HG03571 (cell line): ENCODE data around the gene RHBDF2.

Source experiments
- ATAC-seq: cut with Tn5 transposase; IDR thresholded peaks from one replicate; pipeline ENCODE4 v1.9.1; 2021; ENCODE audit not compliant: unreplicated experiment

RHBDF2 gene

DNA sequence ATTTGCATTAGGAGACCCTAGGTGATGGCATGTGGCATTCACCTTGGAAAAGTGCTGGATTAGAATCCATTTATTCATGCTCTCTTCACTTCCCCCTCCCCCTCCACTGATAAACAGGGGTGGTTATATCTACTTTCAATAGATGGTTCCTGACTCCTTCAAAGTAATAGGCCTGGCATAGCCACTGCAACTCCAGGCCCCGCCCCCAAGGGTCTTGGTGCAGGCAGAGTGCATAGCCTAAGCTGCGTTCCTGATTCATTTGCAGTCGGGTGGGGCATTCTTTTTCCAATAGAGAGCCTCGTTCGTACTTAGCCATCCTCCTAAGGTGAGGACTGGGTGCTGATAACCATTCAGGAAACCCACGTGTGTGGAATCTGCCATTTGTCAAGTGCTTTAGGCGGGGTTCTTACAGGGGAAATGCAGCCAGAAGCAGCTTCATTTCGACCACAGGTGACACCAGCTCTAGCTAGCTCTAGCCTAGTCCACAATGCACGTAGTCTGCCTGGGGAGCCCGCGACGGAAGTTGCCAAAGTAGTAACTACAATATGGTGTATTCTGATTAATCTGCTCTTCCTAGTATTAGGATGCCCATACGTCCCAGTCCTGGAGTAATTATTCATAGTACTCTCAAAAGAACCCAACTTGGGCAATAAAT is 59.4 kb downstream of the RHBDF2 start:
- ATAC-seq: no peak

DNA sequence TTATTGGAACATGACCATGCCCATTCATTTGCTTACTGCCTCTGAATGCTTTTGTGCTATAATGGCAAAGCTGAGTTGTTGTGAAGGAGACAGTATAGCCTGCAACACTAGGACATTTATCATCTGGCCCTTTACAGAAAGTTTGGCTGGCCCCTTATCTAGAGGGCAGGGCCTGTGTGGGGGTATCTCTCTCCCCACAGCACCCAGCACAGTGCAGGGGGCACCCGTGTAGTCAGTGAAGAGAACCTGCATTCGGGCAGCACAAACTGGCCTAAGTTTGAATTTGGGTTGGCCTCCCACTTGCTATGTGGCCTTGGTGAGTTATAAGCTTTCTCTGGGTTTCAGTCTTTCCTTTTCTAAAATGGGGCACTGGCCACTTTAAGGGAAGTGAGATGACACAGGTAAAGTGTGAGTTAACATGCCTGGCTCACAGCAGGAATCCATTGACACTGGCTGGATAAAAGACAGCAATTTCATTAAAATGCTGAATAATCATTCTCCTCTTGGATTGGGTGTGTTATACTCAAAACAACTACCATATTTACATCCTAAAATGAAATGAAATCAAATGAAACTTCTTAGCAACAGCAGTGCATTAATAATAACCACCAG is 60.4 kb downstream of the RHBDF2 start:
- no peak for ATAC-seq

- ATAC-seq: no peak
Observed at GRCh38 chr17:76439314-76439928, 61.8 kb downstream of the RHBDF2 start.

GRCh38 chr17:76438906-76439305 is 62.3 kb downstream of the RHBDF2 start:
- no peak for ATAC-seq

GRCh38 chr17:76437467-76438402 is 63.5 kb downstream of the RHBDF2 start:
- ATAC-seq: no peak

DNA sequence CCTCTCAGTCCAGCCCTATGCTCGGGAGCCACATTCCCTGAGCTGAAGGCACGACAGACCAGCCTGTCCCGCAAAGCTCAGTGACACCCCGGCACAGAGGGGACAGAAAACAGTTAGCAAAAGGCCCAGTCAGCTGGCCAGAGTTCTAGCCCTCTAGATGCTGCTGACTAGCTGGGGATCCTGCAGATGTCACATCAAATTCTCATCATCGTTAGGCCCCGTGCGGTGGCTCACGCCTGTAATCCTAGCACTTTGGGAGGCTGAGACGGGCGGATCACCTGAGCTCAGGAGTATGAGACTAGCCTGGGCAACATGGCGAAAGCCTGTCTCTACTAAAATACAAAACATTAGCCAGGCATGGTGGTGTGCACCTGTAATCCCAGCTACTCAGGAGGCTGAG is 65.5 kb downstream of the RHBDF2 start:
- no peak for ATAC-seq

- ATAC-seq: no peak
Observed at GRCh38 chr17:76434870-76435269, 66.4 kb downstream of the RHBDF2 start.

DNA sequence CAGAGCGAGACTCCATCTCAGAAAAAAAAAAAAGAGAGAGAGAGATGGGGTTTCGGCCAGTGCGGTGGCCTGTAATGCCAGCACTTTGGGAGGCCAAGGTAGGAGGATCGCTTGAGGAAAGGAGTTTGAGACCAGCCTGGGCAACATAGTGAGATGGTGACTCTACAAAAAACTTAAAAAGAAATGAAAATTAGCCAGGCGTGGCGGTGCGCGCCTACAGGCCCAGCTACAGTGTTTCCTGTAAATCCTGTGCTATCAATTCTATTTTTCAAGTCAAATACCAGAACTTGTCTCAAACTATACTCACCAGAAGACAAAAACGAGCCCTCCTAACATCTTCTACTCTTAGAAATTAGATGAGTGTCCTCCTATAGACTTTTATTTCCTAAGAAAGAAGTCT is 67.5 kb downstream of the RHBDF2 start:
- ATAC-seq: no peak

DNA sequence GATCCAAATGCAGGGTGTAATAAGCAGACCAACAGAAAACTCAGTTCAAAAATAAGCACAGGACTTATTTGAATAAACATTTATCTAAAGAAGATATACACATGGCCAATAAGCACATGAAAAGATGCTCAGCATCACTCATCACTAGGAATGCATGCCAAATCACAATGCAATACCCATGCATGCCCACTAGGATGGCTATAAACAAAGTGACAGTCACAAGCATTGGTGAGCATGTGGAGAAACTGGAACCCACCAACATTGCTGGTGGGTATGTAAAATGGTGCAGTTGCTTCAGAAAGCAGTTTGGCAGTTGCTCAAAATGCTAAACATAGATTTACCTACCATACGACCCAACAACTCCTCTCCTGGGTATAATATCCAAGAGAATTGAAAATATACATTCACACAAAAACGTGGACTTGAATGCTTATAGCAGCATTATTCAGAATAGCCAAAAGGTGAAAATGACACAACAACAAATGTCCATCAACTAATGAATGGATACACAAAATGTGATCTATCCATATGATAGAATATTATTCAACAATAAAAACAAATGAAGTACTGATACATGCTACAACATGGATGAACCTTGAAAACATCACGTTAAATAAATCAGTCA is 68.4 kb downstream of the RHBDF2 start:
- ATAC-seq: no peak

GRCh38 chr17:76432004-76432403 is 69.2 kb downstream of the RHBDF2 start:
- ATAC-seq: no peak

DNA sequence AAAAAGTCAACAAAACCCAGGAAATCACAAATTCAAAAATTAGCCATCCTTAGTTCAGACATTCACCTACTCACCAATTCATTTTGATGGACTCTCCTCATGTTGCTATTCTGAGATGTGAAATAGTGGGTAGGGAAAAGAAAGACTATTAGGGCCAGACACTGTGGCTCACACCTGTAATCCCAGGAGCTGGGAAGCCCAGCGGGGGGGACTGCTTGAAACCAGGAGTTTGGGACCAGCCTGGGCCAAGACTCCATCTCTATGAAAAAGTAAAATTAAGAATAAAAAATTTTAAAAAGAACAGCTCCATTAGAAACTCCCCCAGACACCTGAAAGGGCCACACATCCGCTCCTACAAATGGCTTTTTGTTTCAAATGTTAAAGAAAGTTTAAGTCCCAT is 69.7 kb downstream of the RHBDF2 start:
- ATAC-seq: no peak

DNA sequence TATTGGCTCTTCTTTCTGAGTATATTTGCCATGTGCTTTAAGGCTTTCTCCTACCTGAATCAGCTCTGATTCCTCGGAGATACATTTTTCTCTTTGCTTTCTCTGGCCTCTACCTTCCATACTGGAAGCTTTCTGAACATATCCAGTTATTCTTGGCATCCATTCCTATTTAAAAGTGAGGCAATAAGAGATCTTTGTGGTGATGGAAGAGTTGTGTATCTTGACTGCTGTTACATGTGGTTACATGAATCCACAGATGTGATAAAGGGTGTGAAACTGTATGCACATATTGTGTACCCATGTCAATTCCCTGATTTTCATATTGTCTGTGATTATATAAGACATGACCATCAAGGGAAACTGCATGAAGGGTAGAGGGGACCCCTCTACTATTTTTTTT is 72.7 kb downstream of the RHBDF2 start:
- ATAC-seq: no peak

DNA sequence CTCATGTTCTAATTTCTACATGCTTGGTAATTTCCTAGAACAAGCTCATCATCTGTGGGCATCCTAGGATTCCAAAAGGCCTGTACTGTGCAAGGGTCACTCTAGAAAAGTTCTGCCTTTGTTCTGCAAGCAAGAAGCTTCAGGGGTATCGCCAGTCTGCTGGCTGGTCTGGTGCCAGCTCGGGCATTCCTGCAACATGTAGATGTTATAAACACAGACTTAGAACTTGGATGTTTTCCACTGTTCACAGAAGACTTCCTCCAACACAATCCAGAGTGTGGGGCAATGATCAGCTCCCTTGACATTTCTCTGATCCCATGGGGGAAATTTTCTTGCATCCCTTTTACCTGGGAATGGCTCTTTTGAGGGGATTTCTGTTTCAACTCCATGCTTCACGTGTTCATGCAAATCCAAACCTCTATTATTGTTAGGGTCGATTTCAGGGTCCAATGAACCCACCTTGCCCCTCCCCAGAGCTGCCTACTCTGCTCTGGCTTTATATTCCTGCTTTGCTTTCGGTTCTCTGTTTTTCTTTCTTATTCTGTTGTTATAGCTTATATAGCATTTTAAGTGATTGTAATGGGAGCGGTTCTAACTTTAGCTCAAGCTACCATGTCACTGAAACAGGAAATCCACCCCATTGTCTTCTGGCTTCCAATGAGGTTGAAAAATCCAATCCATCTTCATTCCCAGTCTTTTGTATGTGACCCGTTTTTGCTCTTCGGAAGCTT is 73.6 kb downstream of the RHBDF2 start:
- ATAC-seq: no peak

GRCh38 chr17:76426853-76427252 is 74.4 kb downstream of the RHBDF2 start:
- no peak for ATAC-seq

- ATAC-seq: no peak
Observed at GRCh38 chr17:76422860-76423259, 78.4 kb downstream of the RHBDF2 start.

GRCh38 chr17:76422406-76422805 is 78.8 kb downstream of the RHBDF2 start:
- no peak for ATAC-seq

DNA sequence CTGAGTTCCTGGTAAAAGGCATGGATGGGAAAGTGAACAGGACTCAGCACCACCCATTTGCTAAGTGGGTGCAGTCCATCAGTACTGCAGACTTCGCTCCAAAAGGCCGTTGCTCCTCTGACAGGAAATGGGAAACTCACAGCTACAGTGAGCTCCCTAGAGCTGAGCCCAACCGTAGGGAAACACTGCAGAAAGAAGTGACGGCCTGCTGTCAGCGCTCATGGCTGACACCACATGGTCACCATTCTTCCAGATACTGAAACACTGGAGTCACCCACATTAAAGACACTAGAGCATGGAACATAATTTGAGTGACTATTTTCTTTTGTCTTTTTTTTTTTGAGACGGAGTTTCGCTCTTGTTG is 80.2 kb downstream of the RHBDF2 start:
- ATAC-seq: no peak
